Calu3 (cell line): ENCODE results near the gene ARHGEF7. TPM values are rescaled to one million over a fixed set of nuclear protein-coding genes. Genes with fewer than 3 reads are reported as not detected.

ENCODE experiments used
- BruUV-seq: library from RNA; stranded (reverse); fragments of 400-500 nt; replicated peaks from 2 replicates; lab custom pipeline; 2021; lab: Mats Ljungman, UMichigan
- CTCF ChIA-PET: fragments of 300-600 bp; sonication (Branson Sonifier 250); formaldehyde crosslinking; loops from one replicate; lab custom pipeline; 2022; ENCODE audit warnings: antibody characterized with exemption; lab: Charles Lee
- DNase-seq: peaks from one replicate; pipeline ENCODE4 v3.0.0; 2022
- H3K27ac Mint-ChIP-seq: one replicate; pipeline ENCODE4 v1.8.0; 2022; ENCODE audit warnings: mixed read lengths; ENCODE audit not compliant: unreplicated experiment
- H3K27me3 Mint-ChIP-seq: one replicate; pipeline ENCODE4 v1.8.0; 2022; ENCODE audit warnings: mixed read lengths; ENCODE audit not compliant: unreplicated experiment
- H3K36me3 Mint-ChIP-seq: one replicate; pipeline ENCODE4 v1.8.0; 2022; ENCODE audit warnings: mild to moderate bottlenecking, moderate library complexity, mixed read lengths; ENCODE audit not compliant: insufficient read depth, unreplicated experiment
- H3K4me1 Mint-ChIP-seq: one replicate; pipeline ENCODE4 v1.8.0; 2022; ENCODE audit warnings: mild to moderate bottlenecking, low read depth, mixed read lengths; ENCODE audit not compliant: unreplicated experiment
- H3K4me3 Mint-ChIP-seq: one replicate; pipeline ENCODE4 v1.8.0; 2022; ENCODE audit warnings: mild to moderate bottlenecking, low read depth, moderate library complexity, mixed read lengths; ENCODE audit not compliant: unreplicated experiment
- H3K9me3 Mint-ChIP-seq: one replicate; pipeline ENCODE4 v1.8.0; 2022; ENCODE audit warnings: low read depth, mixed read lengths; ENCODE audit not compliant: unreplicated experiment
- intact Hi-C: fragments of 100-400 bp; cut with micrococcal nuclease; formaldehyde crosslinking; loops from one replicate; pipeline ENCODE4 v1.10.0; 2022; ENCODE audit not compliant: unreplicated experiment
- total RNA-seq: library from RNA; stranded (reverse); gene quantifications from 2 replicates; pipeline ENCODE4 v1.2.3, GENCODE V29; 2022
- TF ChIP-seq, protein P1 (sequence below): fragments of 200-600 bp; IDR thresholded peaks from one replicate; pipeline ENCODE4 v1.8.0; 2022; ENCODE audit warnings: antibody characterized with exemption; ENCODE audit not compliant: unreplicated experiment

Gene ARHGEF7
- total RNA-seq, 1 experiment from 2014 or later = 17.7 TPM

GRCh38 chr13:111288276-111288675 is 173.2 kb downstream of the ARHGEF7 start:
- BruUV-seq = no TSS peak
- Mint-ChIP-seq H3K27ac (no peak overlapping the region), H3K36me3 (no peaks in the 10 kb centered on the region), H3K4me1 (no peaks in the 10 kb centered on the region), H3K27me3 (no peaks in the 10 kb centered on the region), H3K9me3 (no peaks in the 10 kb centered on the region), H3K4me3 (no peak overlapping the region)
- intact Hi-C loops = no loop called here
- TF ChIP-seq, protein P1, sequence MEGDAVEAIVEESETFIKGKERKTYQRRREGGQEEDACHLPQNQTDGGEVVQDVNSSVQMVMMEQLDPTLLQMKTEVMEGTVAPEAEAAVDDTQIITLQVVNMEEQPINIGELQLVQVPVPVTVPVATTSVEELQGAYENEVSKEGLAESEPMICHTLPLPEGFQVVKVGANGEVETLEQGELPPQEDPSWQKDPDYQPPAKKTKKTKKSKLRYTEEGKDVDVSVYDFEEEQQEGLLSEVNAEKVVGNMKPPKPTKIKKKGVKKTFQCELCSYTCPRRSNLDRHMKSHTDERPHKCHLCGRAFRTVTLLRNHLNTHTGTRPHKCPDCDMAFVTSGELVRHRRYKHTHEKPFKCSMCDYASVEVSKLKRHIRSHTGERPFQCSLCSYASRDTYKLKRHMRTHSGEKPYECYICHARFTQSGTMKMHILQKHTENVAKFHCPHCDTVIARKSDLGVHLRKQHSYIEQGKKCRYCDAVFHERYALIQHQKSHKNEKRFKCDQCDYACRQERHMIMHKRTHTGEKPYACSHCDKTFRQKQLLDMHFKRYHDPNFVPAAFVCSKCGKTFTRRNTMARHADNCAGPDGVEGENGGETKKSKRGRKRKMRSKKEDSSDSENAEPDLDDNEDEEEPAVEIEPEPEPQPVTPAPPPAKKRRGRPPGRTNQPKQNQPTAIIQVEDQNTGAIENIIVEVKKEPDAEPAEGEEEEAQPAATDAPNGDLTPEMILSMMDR = no peak
- DNase-seq = no peak
- CTCF ChIA-PET = no interaction called here

- no peaks in the 10 kb centered on the region for H3K27me3 Mint-ChIP-seq
- no peaks in the 10 kb centered on the region for H3K36me3 Mint-ChIP-seq
- CTCF ChIA-PET = no interaction called here
- no peak overlapping the region for H3K4me3 Mint-ChIP-seq
- no peak for DNase-seq
- H3K27ac Mint-ChIP-seq = no peak overlapping the region
- H3K4me1 Mint-ChIP-seq = no peaks in the 10 kb centered on the region
- no TSS peak for BruUV-seq
- TF ChIP-seq, protein P1 = no peak
- intact Hi-C loops = no loop called here
- H3K9me3 Mint-ChIP-seq = no peaks in the 10 kb centered on the region
These were observed 174.1 kb downstream of the ARHGEF7 start for GRCh38 chr13:111289251-111289650.

- H3K27ac Mint-ChIP-seq = no peak overlapping the region
- H3K9me3 Mint-ChIP-seq = no peaks in the 10 kb centered on the region
- CTCF ChIA-PET = no interaction called here
- no TSS peak for BruUV-seq
- no peaks in the 10 kb centered on the region for H3K4me1 Mint-ChIP-seq
- TF ChIP-seq, protein P1 = no peak
- DNase-seq = no peak
- no peak overlapping the region for H3K4me3 Mint-ChIP-seq
- intact Hi-C loops = no loop called here
- no peaks in the 10 kb centered on the region for H3K27me3 Mint-ChIP-seq
- no peaks in the 10 kb centered on the region for H3K36me3 Mint-ChIP-seq
These were observed 176.8 kb downstream of the ARHGEF7 start for GRCh38 chr13:111291908-111292307.

- DNase-seq = no peak
- H3K27me3 Mint-ChIP-seq = no peaks in the 10 kb centered on the region
- TF ChIP-seq, protein P1 = no peak
- BruUV-seq = no TSS peak
- no peaks in the 10 kb centered on the region for H3K9me3 Mint-ChIP-seq
- no peaks in the 10 kb centered on the region for H3K36me3 Mint-ChIP-seq
- H3K4me1 Mint-ChIP-seq = no peaks in the 10 kb centered on the region
- intact Hi-C loops = no loop called here
- CTCF ChIA-PET = no interaction called here
- no peak overlapping the region for H3K4me3 Mint-ChIP-seq
- no peak overlapping the region for H3K27ac Mint-ChIP-seq
These were observed 177.8 kb downstream of the ARHGEF7 start for GRCh38 chr13:111292710-111293485.
